NT2/D1 (cell line): ENCODE measurements around the gene CNOT11.
"Not testable (repeated sequence)": the region's sequence is repeated elsewhere in the genome, so short reads cannot be mapped to it uniquely, and the experiment has no call there.

Experiments used
- DNase-seq: peaks from one replicate; pipeline ENCODE4 v3.0.0-alpha.2; 2011; ENCODE audit warnings: low read depth, low spot score
- H3K27me3 ChIP-seq: 2 replicates; pipeline ENCODE4 v1.6.0; 2011; ENCODE audit warnings: mild to moderate bottlenecking; ENCODE audit not compliant: insufficient read length, insufficient read depth
- H3K36me3 ChIP-seq: 2 replicates; pipeline ENCODE4 v1.6.1; 2011; ENCODE audit warnings: mild to moderate bottlenecking, low read length, mixed read lengths; ENCODE audit not compliant: insufficient read depth, insufficient read length
- H3K4me1 ChIP-seq: 2 replicates; pipeline ENCODE4 v1.5.1; 2011; ENCODE audit not compliant: insufficient read depth, insufficient read length
- H3K4me3 ChIP-seq: 2 replicates; pipeline ENCODE4 v1.5.1; 2011; ENCODE audit warnings: low read depth; ENCODE audit not compliant: insufficient read length
- H3K9ac ChIP-seq: 2 replicates; pipeline ENCODE4 v1.6.0; 2011; ENCODE audit warnings: low read depth; ENCODE audit not compliant: insufficient read length
- H3K9me3 ChIP-seq: 2 replicates; pipeline ENCODE4 v1.5.1; 2011; ENCODE audit warnings: mild to moderate bottlenecking, low read length; ENCODE audit not compliant: insufficient read depth
- SUZ12 ChIP-seq: IDR thresholded peaks from 2 replicates; pipeline ENCODE4 v1.6.1; 2011; ENCODE audit not compliant: insufficient read length, insufficient read depth; ENCODE audit errors: extremely low read depth
- YY1 ChIP-seq: IDR thresholded peaks from 2 replicates; pipeline ENCODE4 v1.6.1; 2011; ENCODE audit not compliant: insufficient read length, insufficient read depth
- ZNF274 ChIP-seq: IDR thresholded peaks from 2 replicates; pipeline ENCODE4 v1.6.1; 2011; ENCODE audit warnings: mild to moderate bottlenecking, low read depth, low read length

The CNOT11 gene

DNA sequence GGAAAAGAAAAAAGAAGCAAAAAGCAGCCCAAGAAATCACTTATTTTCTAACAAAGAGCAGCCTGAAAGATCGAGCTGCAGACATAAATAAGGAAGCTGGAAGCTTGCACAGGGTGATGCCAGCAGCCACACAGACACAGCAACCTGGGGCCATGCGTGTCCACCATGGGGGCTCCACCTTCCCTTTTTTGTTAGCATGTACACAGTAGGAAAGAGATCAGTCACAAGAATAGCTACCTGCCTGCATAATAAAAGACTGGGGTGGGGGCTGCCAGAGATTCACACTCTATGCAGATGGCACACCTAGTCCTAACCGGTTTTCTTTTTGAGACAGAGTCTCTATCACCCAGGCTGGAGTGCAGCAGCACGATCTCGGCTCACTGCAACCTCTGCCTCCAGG lies 2.9 kb upstream of the CNOT11 start:
- peaks cover 4% of the 10 kb centered on the region for H3K36me3 ChIP-seq
- peaks cover 3% of the 10 kb centered on the region; the same call in 1 of the 2 replicates for H3K9me3 ChIP-seq
- no peak for DNase-seq
- no peak overlapping the region for H3K4me3 ChIP-seq
- TF ChIP-seq SUZ12 (no peak), ZNF274 (no peak), YY1 (no peak)
- H3K4me1 ChIP-seq = peaks cover 6% of the 10 kb centered on the region
- H3K27me3 ChIP-seq = no peaks in the 10 kb centered on the region
- no peak overlapping the region for H3K9ac ChIP-seq

GRCh38 chr2:101251246-101251781 lies 1.4 kb upstream of the CNOT11 start:
- H3K36me3 ChIP-seq, H3K27me3 ChIP-seq, DNase-seq, H3K4me1 ChIP-seq, H3K9me3 ChIP-seq: not testable (repeated sequence)
- H3K9ac ChIP-seq = peak overlapping the region; percentile 11
- peak overlapping the region; percentile 50 for H3K4me3 ChIP-seq

GRCh38 chr2:101251844-101252407 lies 760 bp upstream of the CNOT11 start:
- Histone ChIP-seq H3K36me3 (peaks cover 5% of the 10 kb centered on the region), H3K9me3 (peaks cover 3% of the 10 kb centered on the region; the same call in 1 of the 2 replicates), H3K4me3 (peak overlapping the region; percentile 50), H3K4me1 (peaks cover 5% of the 10 kb centered on the region), H3K27me3 (no peaks in the 10 kb centered on the region), H3K9ac (peak overlapping the region; percentile 93)
- TF ChIP-seq YY1 (no peak), ZNF274 (no peak), SUZ12 (no peak)
- DNase-seq = peak; percentile 57

DNA sequence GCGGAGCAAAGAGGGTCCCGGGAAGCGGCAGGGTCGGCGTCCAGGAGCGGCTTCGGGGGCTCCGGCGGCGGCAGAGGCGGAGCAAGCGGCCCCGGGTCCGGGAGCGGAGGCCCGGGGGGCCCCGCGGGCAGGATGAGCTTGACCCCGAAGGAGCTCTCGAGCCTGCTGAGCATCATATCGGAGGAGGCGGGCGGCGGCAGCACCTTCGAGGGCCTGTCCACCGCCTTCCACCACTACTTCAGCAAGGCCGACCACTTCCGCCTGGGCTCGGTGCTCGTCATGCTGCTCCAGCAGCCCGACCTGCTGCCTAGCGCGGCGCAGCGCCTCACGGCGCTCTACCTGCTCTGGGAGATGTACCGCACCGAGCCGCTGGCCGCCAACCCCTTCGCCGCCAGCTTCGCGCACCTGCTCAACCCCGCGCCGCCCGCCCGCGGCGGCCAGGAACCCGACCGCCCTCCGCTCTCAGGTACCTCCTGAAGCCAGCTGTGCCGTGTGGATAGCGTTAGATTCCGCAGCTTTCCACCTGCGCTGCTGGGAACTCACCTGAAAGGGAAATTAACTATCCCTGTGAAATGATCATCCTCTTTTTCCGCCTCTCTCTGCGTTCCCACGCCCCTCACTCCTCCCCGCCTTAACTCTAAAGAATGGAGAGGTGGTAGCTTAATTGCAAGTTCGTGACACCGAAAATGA lies 472 bp downstream of the CNOT11 start:
- H3K36me3 ChIP-seq = peaks cover 11% of the 10 kb centered on the region
- H3K4me1 ChIP-seq = peaks cover 5% of the 10 kb centered on the region
- no peaks in the 10 kb centered on the region for H3K27me3 ChIP-seq
- peaks cover 3% of the 10 kb centered on the region; the same call in 1 of the 2 replicates for H3K9me3 ChIP-seq
- peak; percentile 39 for DNase-seq
- TF ChIP-seq ZNF274 = no peak
- peak overlapping the region; percentile 99 for H3K4me3 ChIP-seq
- peak overlapping the region; percentile 99 for H3K9ac ChIP-seq

- Histone ChIP-seq H3K36me3 (peaks cover 18% of the 10 kb centered on the region), H3K9me3 (0 out of 2 replicates have a peak, but pooled peaks cover 3% of the 10 kb centered on the region), H3K4me1 (peaks cover 5% of the 10 kb centered on the region), H3K4me3 (peak overlapping the region; percentile 99), H3K9ac (peak overlapping the region; percentile 99), H3K27me3 (no peaks in the 10 kb centered on the region)
- DNase-seq = no peak
- TF ChIP-seq ZNF274 (no peak), YY1 (no peak), SUZ12 (no peak)
These were observed 1.2 kb downstream of the CNOT11 start for GRCh38 chr2:101253703-101254450.

- no peak overlapping the region for H3K9ac ChIP-seq
- H3K4me1 ChIP-seq = peaks cover 5% of the 10 kb centered on the region
- H3K27me3 ChIP-seq = no peaks in the 10 kb centered on the region
- no peak for TF ChIP-seq ZNF274
- TF ChIP-seq SUZ12 = no peak
- peaks cover 34% of the 10 kb centered on the region for H3K36me3 ChIP-seq
- H3K9me3 ChIP-seq = no peaks in the 10 kb centered on the region
- no peak overlapping the region for H3K4me3 ChIP-seq
- no peak for DNase-seq
These were observed 2.8 kb downstream of the CNOT11 start for GRCh38 chr2:101255501-101255900.

GRCh38 chr2:101256316-101256715 lies 3.6 kb downstream of the CNOT11 start:
- H3K4me1 ChIP-seq = peaks cover 5% of the 10 kb centered on the region
- H3K36me3 ChIP-seq = peaks cover 40% of the 10 kb centered on the region
- H3K4me3 ChIP-seq = no peak overlapping the region
- TF ChIP-seq ZNF274 (no peak), SUZ12 (no peak), YY1 (no peak)
- no peaks in the 10 kb centered on the region for H3K9me3 ChIP-seq
- no peak for DNase-seq
- no peak overlapping the region for H3K9ac ChIP-seq
- H3K27me3 ChIP-seq = no peaks in the 10 kb centered on the region
